Body of pancreas (tissue), 4 donors: ENCODE results near the gene GMEB1. TPM values are rescaled to one million over a fixed set of nuclear protein-coding genes. Genes with fewer than 3 reads are reported as not detected.
"Not testable (repeated sequence)": the region's sequence is repeated elsewhere in the genome, so short reads cannot be mapped to it uniquely, and the experiment has no call there.

Experiments used
- ATAC-seq: fragments of 150-250 bp; one replicate; pipeline ENCODE4 v1.9.1; 2016
- DNase-seq, 4 donors: peaks; one replicate each; pipeline ENCODE4 v3.0.0-alpha.2; 2019
- H3K27ac ChIP-seq, 4 donors: fragments of 200-600 bp; sonication (generic); 1 replicate in 3 of 4; 2 replicates in 1 of 4; pipeline versions ENCODE4 v1.5.1 to v1.6.1; 2016 to 2019; ENCODE audit warnings: mild to moderate bottlenecking in 1 of 4, mixed read lengths in 1 of 4, moderate library complexity in 1 of 4
- H3K27me3 ChIP-seq, 2 donors: fragments of 200-600 bp; sonication (generic); one replicate each; pipeline ENCODE4 v1.6.0; 2016; ENCODE audit warnings: mild to moderate bottlenecking in 1 of 2
- H3K36me3 ChIP-seq, 2 donors: fragments of 200-600 bp; sonication (generic); replicated peaks in 1 of 2; 2 replicates each; pipeline ENCODE4 v1.5.1; 2016; ENCODE audit warnings: low read depth in 2 of 2; ENCODE audit not compliant: insufficient read depth in 1 of 2
- H3K4me1 ChIP-seq: fragments of 200-600 bp; sonication (generic); one replicate; pipeline ENCODE4 v1.6.0; 2016
- H3K4me3 ChIP-seq, 2 donors: fragments of 200-600 bp; sonication (generic); 1 replicate in 1 of 2; 2 replicates in 1 of 2; pipeline ENCODE4 v1.5.1; 2016 to 2019
- H3K9me3 ChIP-seq, 3 donors: fragments of 200-600 bp; sonication (generic); 1 replicate in 2 of 3; 2 replicates in 1 of 3; pipeline ENCODE4 v1.5.1; 2016
- CTCF ChIP-seq, 7 experiments: fragments of 450-650 bp in 4 of 7; fragments of 200-600 bp in 3 of 7; sonication (generic) in 3 of 7; IDR thresholded peaks; one replicate each; pipeline ENCODE4 v1.5.1; 2016 to 2019; ENCODE audit warnings: antibody characterized with exemption in 7 of 7
- POLR2A ChIP-seq, 3 donors: fragments of 450-650 bp; IDR thresholded peaks; one replicate each; pipeline ENCODE4 v1.6.1; 2016; ENCODE audit warnings: antibody characterized with exemption in 3 of 3, mild to moderate bottlenecking in 2 of 3
- WGBS, 2 donors: methylation state at CpG; one replicate each; pipeline ENCODE4 v1.1.5; 2017; 5-methylcytosine and 5-hydroxymethylcytosine counted together
- intact Hi-C: fragments of 100-400 bp; cut with DNase I; formaldehyde crosslinking; loops from one replicate; pipeline ENCODE4 v1.15.1; 2023
- total RNA-seq, 2 donors: library from RNA; depleted of rRNA; stranded (reverse); fragments of >200 nt; gene quantifications; one replicate each; pipeline ENCODE4 v1.1.0, GENCODE V29; 2016

GMEB1 gene
- total RNA-seq, 2 donors from 2014 or later, result 5.2 to 5.6 TPM

- TF ChIP-seq POLR2A (IDR thresholded peaks at IDR 0.05) (no peak), CTCF (IDR thresholded peaks at IDR 0.05) (no peak)
- peak; percentile 90 for ATAC-seq
These were observed 20.5 kb upstream of the GMEB1 start for GRCh38 chr1:28648008-28648473.

DNA sequence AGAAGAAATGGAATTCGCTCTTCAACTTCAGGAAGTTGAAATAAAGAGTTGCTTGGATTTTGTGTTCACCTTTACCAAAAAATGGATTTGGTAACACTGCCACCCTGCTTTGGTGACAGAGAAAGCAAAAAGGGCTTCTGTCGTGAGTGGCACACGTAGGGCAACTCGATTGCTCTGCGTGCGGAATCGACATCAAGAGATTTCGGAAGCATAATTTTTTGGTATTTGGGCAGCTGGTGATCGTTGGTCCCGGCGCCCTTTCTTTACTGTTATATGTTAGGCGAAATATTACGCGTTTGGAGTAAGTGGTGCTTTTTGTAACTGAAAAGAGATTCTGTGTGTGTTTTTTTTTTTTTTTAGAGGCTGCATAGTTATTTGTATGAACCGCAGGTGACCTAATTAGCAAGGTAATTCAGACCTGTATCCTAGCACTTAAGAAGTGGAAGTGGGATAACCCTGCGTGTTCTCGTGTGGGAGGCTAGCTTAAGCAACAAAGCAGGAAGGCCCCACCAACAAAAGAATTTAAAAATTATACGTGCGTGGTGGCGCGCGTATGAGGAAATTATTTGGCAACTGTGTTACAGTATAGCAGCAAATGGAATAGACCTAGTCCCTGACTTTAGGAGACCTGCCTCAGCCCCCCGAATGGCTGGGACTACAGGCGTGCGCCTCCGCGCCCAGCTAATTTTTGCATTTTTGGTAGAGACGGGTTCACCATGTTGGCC is 19.9 kb upstream of the GMEB1 start, which contains the start of gene RNU11:
Gene RNU11, plus strand, starts transcription at position 127 of the 725 bp plus-strand sequence.
- H3K27me3 ChIP-seq, result no peaks in the 10 kb centered on the region
- H3K9me3 ChIP-seq, result no peaks in the 10 kb centered on the region
- peak within 1 kb of the TSS; percentile 86 to 97 (median 94) for H3K27ac ChIP-seq
- 0 to 1% methylated on average over 25 to 28 of the region's 28 CpGs for WGBS, 2 donors
- intact Hi-C loops, result no loop called here
- peak; percentile 93 to 95 (median 94) for DNase-seq
- TF ChIP-seq CTCF (IDR thresholded peaks at IDR 0.05) (peak in 3 of 7 experiments; percentile 8 to 21 (median 16)), POLR2A (IDR thresholded peaks at IDR 0.05) (peak; percentile 99 to 100 (median 100))
- ATAC-seq, result peak; percentile 89
- no peak within 1 kb of the TSS for H3K4me3 ChIP-seq
- H3K4me1 ChIP-seq, result peaks cover 30% of the 10 kb centered on the region
- H3K36me3 ChIP-seq, result no peaks in the 10 kb centered on the region

More at GRCh38 chr1:28648008-28648473, 20.5 kb upstream of the GMEB1 start:
- peaks cover 30% of the 10 kb centered on the region for H3K4me1 ChIP-seq
- H3K4me3 ChIP-seq, result no peak overlapping the region
- peak; percentile 91 to 95 (median 94) for DNase-seq
- H3K27ac ChIP-seq, result peak overlapping the region; percentile 86 to 97 (median 94)
- 0 to 1% methylated on average over 18 of the region's 18 CpGs for WGBS, 2 donors
- intact Hi-C loops, result no loop called here
- no peaks in the 10 kb centered on the region for H3K27me3 ChIP-seq
- no peaks in the 10 kb centered on the region for H3K36me3 ChIP-seq
- no peaks in the 10 kb centered on the region for H3K9me3 ChIP-seq

DNA sequence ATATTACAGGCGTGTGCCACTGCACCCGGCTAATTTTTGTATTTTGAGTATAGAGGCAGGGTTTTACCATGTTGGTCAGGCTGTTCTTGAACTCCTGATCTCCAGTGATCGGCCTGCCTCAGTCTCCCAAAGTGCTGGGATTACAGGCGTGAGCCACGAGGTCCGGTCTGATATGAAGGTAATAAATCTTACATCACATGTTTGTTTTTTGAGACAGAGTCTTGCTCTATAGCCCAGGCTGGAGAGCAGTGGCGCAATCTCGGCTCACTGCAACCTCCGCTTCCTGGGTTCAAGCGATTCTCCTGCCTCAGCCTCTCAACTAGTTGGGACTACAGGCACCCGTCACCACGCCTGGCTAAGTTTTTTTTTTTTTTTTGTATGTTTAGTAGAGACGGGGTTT is 15.5 kb upstream of the GMEB1 start:
- H3K27me3 ChIP-seq, result not testable (repeated sequence)

DNA sequence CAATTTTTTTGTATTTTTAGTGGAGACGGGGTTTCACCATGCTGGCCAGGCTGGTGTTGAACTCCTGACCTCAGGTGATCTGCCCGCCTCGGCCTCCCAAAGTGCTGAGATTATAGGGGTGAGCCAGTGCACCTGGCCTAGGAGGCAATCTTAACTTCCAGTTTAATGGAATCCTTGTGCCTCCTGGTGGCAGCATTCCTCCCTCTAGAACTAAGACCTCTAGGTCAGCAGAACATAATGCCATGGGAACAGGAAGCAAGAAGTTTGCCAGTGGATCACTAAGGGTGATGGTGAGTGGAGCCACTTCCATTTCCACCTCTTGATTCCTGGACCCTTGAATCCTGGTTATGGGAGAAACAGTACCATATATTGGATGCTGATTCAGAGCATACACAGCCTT is 14.7 kb upstream of the GMEB1 start:
- WGBS, 2 donors, result 21 to 30% methylated on average over 3 of the region's 3 CpGs
- ATAC-seq, H3K36me3 ChIP-seq, intact Hi-C loops, H3K4me1 ChIP-seq, H3K4me3 ChIP-seq, H3K27ac ChIP-seq, H3K27me3 ChIP-seq, H3K9me3 ChIP-seq: not testable (repeated sequence)
- peak; percentile 40 to 74 (median 58) for DNase-seq
- peak in 4 of 7 experiments; percentile 42 to 60 (median 47) for TF ChIP-seq CTCF (IDR thresholded peaks at IDR 0.05)

More for the DNA sequence above, 15.5 kb upstream of the GMEB1 start:
- H3K9me3 ChIP-seq, H3K4me3 ChIP-seq, H3K27ac ChIP-seq, H3K36me3 ChIP-seq, DNase-seq, H3K4me1 ChIP-seq, intact Hi-C loops, ATAC-seq: not testable (repeated sequence)
- 52 to 62% methylated on average over 13 of the region's 13 CpGs for WGBS, 2 donors

DNA sequence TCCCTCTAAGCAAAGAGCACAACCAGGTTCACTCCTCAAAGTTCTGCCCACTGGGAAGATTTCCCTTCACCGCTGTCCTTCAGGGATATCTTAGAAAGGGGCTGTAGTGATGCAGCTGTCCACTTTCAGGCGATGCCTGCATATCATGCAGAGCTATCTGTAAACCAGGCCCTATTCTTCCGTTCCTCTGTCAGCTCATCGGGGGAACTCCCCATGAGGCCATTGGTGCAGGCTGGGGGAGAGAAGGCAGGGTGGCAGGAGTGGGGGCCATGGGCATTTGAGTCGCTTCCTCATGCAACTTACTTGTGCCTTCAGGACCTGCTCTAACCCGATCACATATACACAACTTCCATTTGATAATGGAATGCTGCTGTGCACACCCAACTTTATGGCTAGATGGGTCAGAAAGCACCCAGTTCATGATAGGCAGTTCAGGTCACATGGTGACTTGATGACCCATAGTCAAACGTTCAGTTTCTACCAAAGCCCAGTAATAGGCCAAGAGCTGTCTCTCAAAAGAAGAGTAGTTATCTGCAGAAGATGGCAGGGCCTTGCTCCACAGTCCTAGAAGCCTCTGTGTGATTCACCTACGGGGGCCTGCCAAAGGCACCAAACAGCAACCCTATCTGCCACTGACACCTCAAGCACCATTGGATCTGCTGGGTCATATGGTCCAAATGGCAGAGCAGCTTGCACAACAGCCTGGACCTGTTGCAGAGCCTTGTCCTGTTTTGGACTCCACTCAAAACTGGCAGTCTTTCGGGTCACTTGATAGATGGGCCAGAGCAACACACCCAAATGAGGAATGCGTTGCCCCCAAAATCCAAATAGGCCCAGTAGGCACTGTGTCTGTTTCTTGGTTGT is 12.9 kb upstream of the GMEB1 start:
- ATAC-seq, H3K27ac ChIP-seq, H3K4me3 ChIP-seq, H3K9me3 ChIP-seq, intact Hi-C loops, H3K36me3 ChIP-seq, DNase-seq, H3K27me3 ChIP-seq, H3K4me1 ChIP-seq: not testable (repeated sequence)
- WGBS, 2 donors, result 72 to 80% methylated on average over 7 to 10 of the region's 10 CpGs
